Ureter (tissue), 1 donor: Measurements from ENCODE around the gene CYB5B. TPM values are rescaled to one million over a fixed set of nuclear protein-coding genes. Genes with fewer than 3 reads are reported as not detected.

ENCODE experiments used
- DNase-seq: peaks from one replicate; pipeline ENCODE4 v3.0.0-alpha.2; 2020; ENCODE audit warnings: low spot score
- total RNA-seq: library from RNA; stranded (reverse); gene quantifications from one replicate; pipeline ENCODE4 v1.2.4, GENCODE V29; 2023
- donor health status: DM: yes; HTN: yes; CAD: no.

Gene CYB5B
- total RNA-seq, 1 donor from 2014 or later: 152 TPM

DNA sequence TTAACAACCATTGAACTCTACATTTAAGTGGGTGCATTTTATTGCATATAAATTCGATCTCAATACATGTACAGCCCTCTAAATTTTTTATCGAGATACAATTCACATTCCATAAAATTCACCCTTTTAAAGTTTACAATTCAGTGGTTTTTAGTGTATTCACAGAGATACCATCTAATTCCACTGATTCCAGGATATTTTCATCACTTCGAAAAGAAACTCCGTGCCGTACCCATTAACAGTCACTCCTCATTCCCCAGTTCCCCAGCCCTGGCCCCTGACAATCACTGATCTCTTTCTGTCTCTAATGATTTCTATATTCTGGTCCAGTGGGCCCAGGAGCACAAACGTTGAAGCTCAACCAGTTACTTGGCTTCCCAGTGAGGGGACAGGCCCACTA lies 61.4 kb downstream of the CYB5B start:
- no peak for DNase-seq

DNA sequence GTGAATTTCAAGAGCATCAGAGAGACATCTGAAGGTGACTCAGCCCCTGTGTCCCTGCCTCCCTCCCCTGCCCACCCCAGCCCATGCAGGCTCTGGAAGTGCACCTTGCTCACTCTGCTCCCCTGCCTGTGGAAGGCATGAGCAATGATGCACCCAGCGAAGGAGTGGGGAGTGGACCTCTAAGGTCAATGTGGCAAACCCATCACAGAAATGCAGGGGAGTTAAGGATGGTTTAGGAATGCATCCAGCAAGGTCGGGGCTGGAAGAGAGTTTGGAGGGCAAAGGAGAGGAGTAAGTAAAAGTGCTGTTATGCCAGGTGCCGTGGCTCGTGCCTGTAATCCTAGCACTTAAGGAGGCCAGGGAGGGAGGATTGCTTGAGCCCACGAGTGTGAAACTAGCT lies 61.9 kb downstream of the CYB5B start:
- DNase-seq: no peak

GRCh38 chr16:69486724-69487123 lies 62.3 kb downstream of the CYB5B start:
- no peak for DNase-seq

DNA sequence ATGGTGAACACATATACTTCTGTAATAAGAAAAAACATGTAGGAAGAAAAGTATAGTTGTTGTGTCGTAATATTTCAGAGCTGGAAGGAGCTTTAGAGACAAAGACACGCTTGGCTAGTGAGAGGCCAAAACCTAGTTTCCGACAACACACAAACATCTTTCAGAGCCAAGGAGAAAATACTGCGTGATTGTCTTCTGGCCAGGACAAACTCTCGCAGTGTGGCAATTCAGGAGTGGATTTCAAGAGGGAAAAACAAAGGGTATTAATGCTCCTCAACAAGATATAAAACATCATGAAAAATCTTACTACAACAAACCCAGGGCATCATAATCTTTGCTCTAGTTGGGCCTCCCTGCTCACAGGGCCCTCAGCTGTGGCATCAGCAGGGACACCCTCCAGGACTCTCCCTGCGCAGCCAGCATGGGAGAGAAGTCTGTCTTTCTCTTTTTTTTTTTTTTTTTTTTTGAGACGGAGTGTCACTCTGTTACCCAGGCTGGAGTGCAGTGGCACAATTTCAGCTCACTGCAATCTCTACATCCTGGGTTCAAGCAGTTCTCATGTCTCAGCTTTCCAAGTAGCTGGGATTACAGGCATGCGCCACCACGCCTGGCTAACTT lies 66.4 kb downstream of the CYB5B start:
- DNase-seq: no peak

DNA sequence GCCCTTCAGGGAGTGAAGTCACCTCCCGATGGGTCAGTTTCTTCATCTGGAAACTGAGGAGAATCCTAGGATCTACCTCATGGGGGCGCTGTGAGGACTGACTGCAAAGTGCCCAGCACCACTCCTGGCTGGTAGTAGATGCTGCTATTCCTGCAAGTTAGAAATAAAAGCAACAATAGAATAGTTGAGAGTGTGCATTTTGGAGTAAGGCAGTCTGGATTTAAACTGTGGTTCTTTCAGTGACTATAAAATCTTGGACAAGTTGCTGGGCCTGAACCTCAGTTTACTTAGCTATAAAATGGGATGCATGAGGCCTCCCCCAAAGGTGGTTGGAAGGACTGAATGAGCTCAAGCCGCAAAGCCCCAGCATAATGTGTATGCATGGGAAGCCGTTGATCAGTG lies 70.6 kb downstream of the CYB5B start:
- DNase-seq: no peak

DNA sequence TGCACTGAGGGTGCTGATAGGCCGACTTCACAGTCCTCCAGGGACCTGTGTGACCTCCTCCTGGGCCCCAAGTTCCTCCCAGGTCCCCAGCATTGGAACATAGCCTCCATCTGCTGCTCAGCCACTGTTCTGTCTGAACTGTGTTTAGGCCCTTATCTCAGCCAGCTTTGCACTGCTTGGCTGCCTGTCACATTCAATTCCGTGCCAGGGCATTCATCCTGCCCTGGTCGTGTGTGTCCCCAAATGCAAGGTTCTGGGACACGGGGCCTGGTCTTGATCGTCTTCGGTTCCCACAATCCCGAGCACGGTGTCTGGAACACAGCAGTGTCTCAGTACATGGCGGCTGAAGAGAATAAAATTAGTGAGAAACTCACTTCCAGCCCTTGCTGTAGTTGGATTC lies 71.4 kb downstream of the CYB5B start:
- DNase-seq: no peak

DNA sequence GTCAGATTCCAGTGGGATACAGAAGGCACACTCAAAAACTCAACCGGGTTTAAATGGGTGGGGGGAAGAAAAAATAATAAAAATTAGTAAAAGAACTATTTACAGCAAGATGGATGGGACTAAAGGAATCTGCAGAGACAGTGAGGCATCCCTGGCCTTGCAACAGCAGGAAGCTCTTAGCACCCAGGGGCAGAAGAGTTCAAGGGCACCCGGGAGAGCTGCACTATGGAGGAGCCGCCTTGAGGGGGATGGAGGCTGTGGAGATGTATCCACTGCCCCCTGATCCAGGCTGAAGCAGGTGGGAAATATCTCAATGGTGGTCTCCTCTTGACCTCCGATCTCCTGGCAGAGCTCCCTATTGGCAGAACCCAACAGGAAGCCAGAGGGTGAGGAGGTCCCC lies 72.0 kb downstream of the CYB5B start:
- no peak for DNase-seq

- no peak for DNase-seq
Measured at GRCh38 chr16:69496896-69497295, 72.5 kb downstream of the CYB5B start.

DNA sequence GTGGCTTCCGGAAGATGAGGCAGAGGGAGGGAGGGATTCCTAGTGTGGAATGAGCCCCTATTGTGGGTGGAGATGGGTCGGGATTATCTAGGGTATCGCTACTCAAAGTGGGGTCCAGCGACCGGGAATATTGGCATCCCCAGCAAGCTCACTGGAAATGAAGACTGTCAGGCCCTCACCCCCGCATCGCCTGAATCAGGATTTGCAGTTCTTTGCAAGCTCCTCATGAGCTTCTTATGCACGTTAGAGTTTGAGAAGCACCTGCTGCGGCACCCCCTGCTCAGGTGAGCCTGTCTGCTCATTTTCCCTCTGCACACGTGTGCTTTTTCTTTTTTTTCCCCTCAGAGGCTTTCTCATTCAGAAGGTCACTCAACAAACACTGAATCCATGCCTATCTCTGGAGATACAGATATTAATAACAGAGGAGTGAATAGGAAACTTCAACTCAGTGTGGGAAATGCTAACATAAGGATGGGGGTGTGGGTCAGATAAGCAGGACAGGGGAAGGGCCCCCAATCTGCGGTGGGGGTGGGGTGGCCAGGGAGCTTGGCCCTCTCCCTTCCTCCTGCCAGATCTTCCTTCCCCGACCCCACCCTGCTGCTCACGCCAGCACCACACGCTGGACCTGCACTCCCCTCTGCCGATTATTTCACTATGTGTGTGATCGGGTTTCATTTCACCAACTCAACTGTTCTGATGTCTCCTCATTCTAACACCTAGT lies 73.6 kb downstream of the CYB5B start:
- no peak for DNase-seq

DNA sequence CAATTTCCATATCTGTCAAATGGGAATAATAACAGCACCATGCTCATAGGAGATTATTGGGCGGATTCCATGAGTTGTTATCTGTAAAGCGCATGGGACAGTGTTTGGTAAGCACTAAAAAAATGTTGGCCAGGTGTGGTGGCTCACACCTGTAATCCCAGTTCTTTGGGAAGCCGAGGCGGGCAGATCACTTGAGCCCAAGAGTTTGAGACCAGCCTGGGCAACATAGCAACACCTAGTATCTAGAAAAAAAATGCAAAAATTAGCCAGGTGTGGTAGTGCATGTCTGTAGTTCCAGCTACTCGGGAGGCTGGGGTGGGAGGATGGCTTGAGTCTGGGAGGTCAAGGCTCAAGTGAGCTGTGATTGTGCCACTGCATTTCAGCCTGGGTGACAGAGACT lies 74.5 kb downstream of the CYB5B start:
- DNase-seq: no peak

DNA sequence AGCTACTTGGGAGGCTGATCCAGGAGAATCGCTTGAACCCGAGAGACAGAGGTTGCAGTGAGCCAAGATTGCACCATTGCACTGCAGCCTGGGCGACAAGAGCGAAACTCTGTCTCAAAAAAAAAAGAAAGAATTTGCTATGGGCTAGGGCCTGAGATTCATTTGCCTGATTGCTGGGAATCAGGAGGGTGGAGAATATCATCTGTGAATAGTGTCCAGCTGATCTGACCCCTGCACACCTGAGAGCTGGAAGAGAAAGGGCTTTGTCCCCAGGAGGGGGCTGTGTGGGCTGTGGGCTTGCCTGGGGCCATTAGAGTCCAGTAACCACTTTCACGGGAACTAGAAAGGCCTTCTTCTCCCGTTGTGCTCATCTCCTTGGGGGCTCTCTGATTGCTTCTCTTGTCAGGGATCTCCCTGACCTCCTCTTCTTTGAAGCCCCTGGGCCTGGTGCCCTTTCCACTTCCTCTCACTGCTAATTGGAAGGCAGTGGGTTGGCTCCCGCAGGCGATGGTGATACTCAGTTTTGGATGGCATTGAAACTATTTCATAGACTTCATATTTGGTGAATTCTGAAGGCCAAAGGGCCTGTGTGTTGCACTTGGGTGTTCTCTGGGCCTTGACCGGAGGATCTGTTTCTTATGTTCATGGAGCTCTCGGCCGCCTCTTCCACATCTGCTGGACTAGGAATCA lies 75.3 kb downstream of the CYB5B start:
- DNase-seq: no peak

- DNase-seq: no peak
Measured at GRCh38 chr16:69500496-69500895, 76.1 kb downstream of the CYB5B start.

DNA sequence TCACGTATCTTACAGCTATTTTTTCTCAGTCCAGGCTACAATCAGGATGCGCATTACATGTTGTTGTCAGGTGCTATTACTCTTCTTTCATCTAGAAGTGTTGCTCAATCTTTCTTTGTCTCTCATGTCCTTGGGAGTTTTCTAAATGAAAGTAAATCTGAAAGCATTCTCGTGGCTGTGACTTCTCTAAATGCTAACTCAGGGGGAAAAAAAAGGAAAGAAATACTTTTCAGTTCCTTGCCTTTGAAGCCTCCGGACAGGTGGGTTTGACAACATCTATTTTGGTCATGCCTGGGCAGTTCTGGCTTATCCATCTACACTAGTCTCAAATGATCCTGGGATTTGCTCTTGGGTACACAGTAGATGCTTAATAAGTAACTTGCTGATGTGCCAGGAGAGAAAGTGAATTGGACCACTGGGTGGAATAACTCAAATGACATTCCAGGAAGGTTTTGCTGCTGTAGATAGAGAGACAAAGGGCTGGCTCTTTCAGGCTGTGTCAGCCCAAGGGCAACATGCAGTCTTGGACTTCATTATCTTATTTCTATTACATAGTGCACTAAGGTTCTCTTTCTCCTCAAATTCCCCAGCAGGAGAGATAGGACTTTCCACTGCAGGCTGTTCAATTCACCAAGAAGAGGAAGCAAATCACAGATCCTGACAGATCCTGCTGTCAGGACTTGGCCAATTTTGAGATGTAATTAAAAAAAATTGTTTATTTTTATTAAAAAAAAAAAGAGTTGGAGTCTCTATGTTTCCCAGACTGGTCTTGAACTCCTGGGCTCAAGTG lies 77.7 kb downstream of the CYB5B start:
- DNase-seq: no peak

DNA sequence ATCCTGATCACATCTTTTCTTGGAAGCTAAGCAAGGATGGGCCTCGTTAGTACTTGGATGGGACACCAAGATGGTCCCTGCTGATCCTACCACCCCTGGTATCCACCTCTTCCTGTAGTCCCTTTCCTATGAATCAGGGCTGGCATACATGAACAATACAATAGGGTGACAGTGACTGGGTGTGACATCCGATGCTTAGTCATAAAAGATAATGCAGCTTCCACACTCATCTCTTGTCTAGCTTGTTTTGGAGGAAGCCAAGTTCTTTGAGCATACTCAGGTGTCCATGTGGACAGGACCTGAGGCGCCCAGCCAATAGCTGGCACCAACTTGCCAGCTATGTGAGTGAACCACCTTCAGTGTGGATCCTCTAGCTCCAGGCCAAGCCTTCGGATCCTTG lies 78.8 kb downstream of the CYB5B start:
- no peak for DNase-seq

DNA sequence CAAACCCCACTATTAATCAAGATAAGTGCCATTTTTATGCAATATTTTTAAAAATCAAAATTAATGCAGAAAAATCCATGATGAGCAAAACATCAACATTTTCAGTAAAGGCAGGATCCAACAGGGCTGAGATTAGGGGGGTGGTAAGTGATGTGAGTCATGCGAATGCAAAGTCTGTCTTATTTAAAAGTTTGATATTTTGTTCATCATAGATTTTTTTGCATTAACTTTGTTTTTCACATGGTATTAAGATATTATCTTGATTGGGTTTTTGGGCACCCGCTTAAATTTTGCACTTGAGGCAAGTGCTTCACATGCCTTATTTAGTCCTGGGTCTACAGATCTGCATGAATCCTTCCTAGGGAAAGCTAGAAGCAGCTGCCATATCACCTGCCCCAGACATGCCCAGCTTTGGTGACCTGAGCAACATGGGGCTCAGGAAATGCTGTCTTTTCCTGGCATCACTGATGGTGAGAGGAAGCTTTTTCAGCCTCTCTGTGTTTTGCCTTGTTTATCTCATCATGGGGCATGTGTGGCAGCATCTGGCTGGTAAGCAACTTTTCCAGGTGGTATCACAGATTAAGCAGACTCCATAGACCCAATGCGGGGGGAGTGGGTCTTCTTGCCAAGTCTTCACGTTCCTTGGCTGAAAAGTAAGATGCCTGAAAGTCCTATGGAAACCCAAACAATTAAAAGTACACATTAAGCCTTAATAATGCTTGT lies 83.8 kb downstream of the CYB5B start:
- no peak for DNase-seq

GRCh38 chr16:69509125-69509524 lies 84.7 kb downstream of the CYB5B start:
- no peak for DNase-seq

GRCh38 chr16:69511651-69512050 lies 87.2 kb downstream of the CYB5B start:
- no peak for DNase-seq

GRCh38 chr16:69513180-69513966 lies 89.0 kb downstream of the CYB5B start:
- DNase-seq: no peak

- no peak for DNase-seq
Measured at GRCh38 chr16:69514356-69514755, 89.9 kb downstream of the CYB5B start.
